Heart left ventricle (tissue), 16 donors: ENCODE data around the gene SEPTIN10. TPM values are rescaled to one million over a fixed set of nuclear protein-coding genes. Genes with fewer than 3 reads are reported as not detected.

ENCODE experiments used
- ATAC-seq, 4 donors: fragments of 200-7000 bp; cut with Tn5 transposase; one replicate each; pipeline ENCODE4 v1.9.1; 2020 to 2022; ENCODE audit warnings: moderate library complexity in 4 of 4, mild to moderate bottlenecking in 3 of 4, moderate number of reproducible peaks in 1 of 4
- DNase-seq, 5 donors: peaks; one replicate each; pipeline ENCODE4 v3.0.0-alpha.2; 2020
- H3K27ac ChIP-seq, 12 donors: fragments of 200-600 bp; sonication (generic) in 4 of 12; one replicate each; pipeline versions ENCODE4 v1.5.0 to v1.8.0; 2016 to 2022; ENCODE audit warnings: mild to moderate bottlenecking in 2 of 12
- H3K27me3 ChIP-seq, 9 donors: fragments of 200-600 bp; sonication (generic) in 2 of 9; one replicate each; pipeline versions ENCODE4 v1.5.1 to v1.8.0; 2016 to 2022; ENCODE audit warnings: mild to moderate bottlenecking in 3 of 9
- H3K36me3 ChIP-seq, 9 donors: fragments of 200-600 bp; sonication (generic) in 2 of 9; one replicate each; pipeline versions ENCODE4 v1.5.0 to v1.8.0; 2018 to 2022; ENCODE audit warnings: mild to moderate bottlenecking in 2 of 9
- H3K4me1 ChIP-seq, 12 donors: fragments of 200-600 bp; sonication (generic) in 4 of 12; one replicate each; pipeline versions ENCODE4 v1.5.0 to v1.8.0; 2016 to 2022; ENCODE audit warnings: mild to moderate bottlenecking in 3 of 12
- H3K4me3 ChIP-seq, 12 donors: fragments of 200-600 bp; sonication (generic) in 4 of 12; one replicate each; pipeline versions ENCODE4 v1.5.0 to v1.8.0; 2017 to 2022; ENCODE audit warnings: mild to moderate bottlenecking in 9 of 12, moderate library complexity in 4 of 12
- H3K9me3 ChIP-seq, 12 donors: fragments of 200-600 bp; sonication (generic) in 4 of 12; one replicate each; pipeline versions ENCODE4 v1.5.0 to v1.8.0; 2016 to 2022; ENCODE audit warnings: mild to moderate bottlenecking in 1 of 12
- CTCF ChIP-seq, 12 donors: fragments of 200-600 bp; sonication (generic) in 4 of 12; IDR thresholded peaks; one replicate each; pipeline versions ENCODE4 v1.5.0 to v1.8.0; 2018 to 2022; ENCODE audit warnings: antibody characterized with exemption in 12 of 12, mild to moderate bottlenecking in 5 of 12
- POLR2A ChIP-seq, 2 donors: fragments of 450-650 bp; IDR thresholded peaks; one replicate each; pipeline ENCODE4 v1.6.1; 2017; ENCODE audit warnings: antibody characterized with exemption in 2 of 2, mild to moderate bottlenecking in 2 of 2, moderate library complexity in 2 of 2
- WGBS, 4 donors: extraction: QIAGEN DNeasy Blood & Tissue Kit in 2 of 4; methylation state at CpG; one replicate each; pipeline versions ENCODE4 v1.1.5 to v1.1.7; 2013 to 2018; 5-methylcytosine and 5-hydroxymethylcytosine counted together
- intact Hi-C, 10 donors: fragments of 100-400 bp; cut with DNase I; formaldehyde crosslinking; loops; one replicate each; pipeline versions ENCODE4 v1.11.1 to v1.14.2; 2022
- polyA plus RNA-seq, 2 donors: library from polyadenylated mRNA; stranded (reverse); fragments of 200-250 nt; gene quantifications; one replicate each; pipeline ENCODE4 v1.2.3, GENCODE V29; 2013
- total RNA-seq, 9 donors: library from RNA; depleted of rRNA in 2 of 9; stranded (reverse); fragments of >200 nt in 2 of 9; fragmentation: NEBNext Ultra II Directional in 3 of 9; extraction: Animal tissue kit (Norgen Biotek cat#: 25700) in 3 of 9; gene quantifications; one replicate each; pipeline versions ENCODE4 v1.1.0 to v1.2.4, GENCODE V29; 2016 to 2023
- donor health status: ischemic (EF 13 %, LVEDD 7.1; RV severe dilation, severe dysfunction).
- donor health status: healthy with polysubstance abuse.
- donor health status: DM: no; HTN: yes; CAD: no.
- donor health status: DM: no; HTN: no; CAD: no.
- donor health status: ischemic (EF 25% LVEDD 6.9; RV normal size, moderate dysfunction).
- donor health status: ischemic (EF 25% LVEDD 5.7; RV mildly dilated, moderate dysfunction).
- donor health status: healthy.
- donor health status: DM: yes; HTN: yes; CAD: no.
- donor health status: ischemic (EF 35%, LVEDD 5.7; RV mildly dilated, moderate dysfunction).
- donor health status: nonischemic (EF 11% LVEDD 7.7; RV severe dilation, severe dysfunction).
- donor health status: DM: yes; HTN: yes; CAD: no.
- donor health status: PGD.
- donor health status: ischemic (EF 29% LVEDD 5.4; RV normal size, mild dysfunction).
- donor health status: nonischemic (EF 23%, LVEDD 6.1; RV moderate dilation, normal function).

SEPTIN10 gene
- total and polyA plus RNA-seq, 11 donors, result 13.5 to 84.6 (median 49.8) TPM

DNA sequence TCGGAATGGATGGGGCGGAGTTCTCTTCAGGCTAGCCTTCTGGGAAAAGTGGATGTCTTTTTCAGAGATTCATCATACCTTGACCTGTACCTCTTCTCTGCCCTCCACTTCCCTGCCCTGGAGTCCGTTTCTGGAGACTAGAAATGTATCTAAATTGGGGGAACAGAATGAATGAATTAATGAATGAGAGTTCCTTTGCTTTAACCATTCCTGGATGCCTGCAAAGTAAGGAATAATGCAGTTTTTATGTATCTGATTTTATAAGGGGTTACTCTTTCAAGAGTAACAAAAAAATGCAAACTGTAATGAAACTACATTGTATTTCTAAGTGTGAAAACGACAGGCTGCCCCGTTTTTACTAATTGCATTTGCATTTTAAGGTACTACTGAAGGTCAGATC lies 2.4 kb upstream of the SEPTIN10 start:
- ATAC-seq, result no peak
- WGBS, 4 donors, result 89 to 95% (median 93%) methylated on average over 5 of the region's 5 CpGs
- DNase-seq, result no peak
- peaks cover 0 to 45% (median 25%) of the 10 kb centered on the region in 12 donors for H3K4me1 ChIP-seq
- H3K27ac ChIP-seq, result no peak overlapping the region
- intact Hi-C loops, result loop anchor here in 4 of 10 donors (10.0 kb wide), 3 partner anchors 49 to 89 kb away; no protein-coding TSS in a partner anchor
- TF ChIP-seq CTCF (IDR thresholded peaks at IDR 0.05) (no peak), POLR2A (IDR thresholded peaks at IDR 0.05) (no peak)
- no peaks in the 10 kb centered on the region for H3K9me3 ChIP-seq
- H3K27me3 ChIP-seq, result peaks cover 0 to 16% (median 0%) of the 10 kb centered on the region in 9 donors
- no peaks in the 10 kb centered on the region for H3K36me3 ChIP-seq
- H3K4me3 ChIP-seq, result peak overlapping the region in 1 of 12 donors; percentile 67

- H3K27me3 ChIP-seq, result peaks cover 0 to 16% (median 0%) of the 10 kb centered on the region in 9 donors
- no peak overlapping the region for H3K27ac ChIP-seq
- no peaks in the 10 kb centered on the region for H3K36me3 ChIP-seq
- WGBS, 4 donors, result 70 to 84% (median 75%) methylated on average over 24 of the region's 24 CpGs
- H3K9me3 ChIP-seq, result no peaks in the 10 kb centered on the region
- no peak for TF ChIP-seq CTCF (IDR thresholded peaks at IDR 0.05)
- intact Hi-C loops, result loop anchor here in 4 of 10 donors (2.0 to 10.0 kb wide), 4 partner anchors 49 to 89 kb away; no protein-coding TSS in a partner anchor
- H3K4me3 ChIP-seq, result peak overlapping the region in 9 of 12 donors; percentile 67 to 91 (median 72)
- no peak for ATAC-seq
- peaks cover 0 to 45% (median 25%) of the 10 kb centered on the region in 12 donors for H3K4me1 ChIP-seq
- no peak for DNase-seq
Measured at GRCh38 chr2:109615637-109616144, 1.9 kb upstream of the SEPTIN10 start.

DNA sequence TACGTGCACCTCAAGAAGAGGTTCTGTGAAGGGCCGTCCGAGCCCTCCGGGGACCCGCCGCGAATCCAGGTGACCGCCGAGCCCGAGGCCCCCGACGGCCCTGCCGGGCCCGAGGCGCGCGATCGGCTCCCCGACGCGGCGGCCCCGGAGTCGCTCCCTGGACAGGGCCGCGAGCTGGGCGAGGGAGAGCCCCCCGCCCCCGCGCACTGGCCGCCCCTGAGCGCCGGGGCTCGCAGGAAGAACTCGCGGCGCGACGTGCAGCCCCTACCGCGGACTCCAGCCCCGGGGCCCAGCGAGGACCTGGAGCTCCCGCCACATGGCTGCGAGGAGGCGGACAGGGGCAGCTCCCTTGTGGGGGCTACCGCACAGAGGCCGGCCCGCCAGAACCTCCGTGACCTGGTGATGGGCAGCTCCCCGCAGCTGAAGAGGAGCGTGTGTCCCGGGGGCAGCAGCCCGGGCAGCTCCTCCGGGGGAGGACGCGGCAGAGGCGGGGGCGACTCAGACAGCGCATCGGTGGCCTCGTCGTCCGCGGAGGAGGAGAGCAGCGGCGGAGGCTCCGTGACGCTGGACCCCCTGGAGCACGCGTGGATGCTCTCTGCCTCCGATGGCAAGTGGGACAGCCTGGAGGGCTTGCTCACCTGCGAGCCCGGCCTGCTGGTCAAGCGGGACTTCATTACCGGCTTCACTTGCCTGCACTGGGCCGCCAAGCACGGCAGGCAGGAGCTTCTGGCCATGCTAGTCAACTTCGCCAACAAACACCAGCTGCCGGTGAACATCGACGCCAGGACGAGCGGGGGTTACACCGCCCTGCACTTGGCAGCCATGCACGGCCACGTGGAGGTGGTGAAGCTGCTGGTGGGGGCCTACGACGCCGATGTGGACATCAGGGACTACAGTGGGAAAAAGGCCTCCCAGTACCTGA lies 1.2 kb upstream of the SEPTIN10 start:
- intact Hi-C loops, result loop anchor here in 8 of 10 donors (2.0 to 10.0 kb wide), 10 partner anchors 50 to 488 kb away; partner anchors contain the start of gene SH3RF3 (in 1 of the 8)
- TF ChIP-seq CTCF (IDR thresholded peaks at IDR 0.05) (no peak), POLR2A (IDR thresholded peaks at IDR 0.05) (no peak)
- Histone ChIP-seq H3K36me3 (no peaks in the 10 kb centered on the region), H3K27me3 (peaks cover 0 to 16% (median 0%) of the 10 kb centered on the region in 9 donors), H3K4me3 (peak overlapping the region; percentile 57 to 91 (median 74)), H3K27ac (peak overlapping the region; percentile 89 to 100 (median 99)), H3K9me3 (no peaks in the 10 kb centered on the region), H3K4me1 (peaks cover 0 to 46% (median 25%) of the 10 kb centered on the region in 12 donors)
- 9 to 63% (median 27%) methylated on average over 14 to 90 of the region's 90 CpGs for WGBS, 4 donors
- DNase-seq (peak; percentile 28 to 64 (median 39)), ATAC-seq (no peak)
